ENCODE results near the gene TBC1D32. TPM values are rescaled to one million over a fixed set of nuclear protein-coding genes. Genes with fewer than 3 reads are reported as not detected.

The TBC1D32 gene
- total RNA-seq, 1 experiment from 2014 or later = 12.0 TPM

DNA sequence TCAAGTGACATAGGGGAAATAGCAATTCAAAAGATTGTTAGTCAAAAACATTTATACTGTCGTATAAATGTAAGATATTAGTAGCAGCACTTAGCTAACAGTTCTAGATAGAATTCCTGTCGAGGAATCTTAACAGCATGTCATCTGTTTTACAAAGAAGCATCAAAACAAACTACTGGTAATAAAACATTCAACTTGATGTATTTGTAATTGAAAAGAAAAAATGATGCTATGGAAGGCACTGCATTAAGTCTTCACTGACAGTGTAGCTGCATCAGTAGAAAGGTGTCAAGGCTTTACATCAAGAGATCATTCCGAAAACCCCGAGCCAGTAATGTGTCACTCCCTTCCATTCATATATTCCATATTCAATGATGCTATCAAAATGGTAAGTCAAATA is 223.5 kb downstream of the TBC1D32 start:
- H3K9me2 ChIP-seq (ENCODE audit: insufficient read depth) = no peaks in the 10 kb centered on the region
- no peaks in the 10 kb centered on the region; the same call in 1 of the 2 replicates for H3K9me3 ChIP-seq (ENCODE audit: insufficient read depth, low read depth)
- TF ChIP-seq EZH2 (IDR thresholded peaks at IDR 0.05; ENCODE audit: low read depth) = no peak
- no peak for TF ChIP-seq CTCF (conservative IDR thresholded peaks at IDR 0.05)
- CTCF ChIA-PET = no interaction called here
- H3F3A ChIP-seq (ENCODE audit: insufficient read depth, low read depth) = no peaks in the 10 kb centered on the region
- DNase-seq = no peak
- H3K79me2 ChIP-seq (ENCODE audit: low read depth) = no peaks in the 10 kb centered on the region
- POLR2A ChIA-PET (ENCODE audit: unreplicated experiment) = no interaction called here
- no peak overlapping the region for H3K4me3 ChIP-seq
- no peak overlapping the region for H3K27ac ChIP-seq
- no peaks in the 10 kb centered on the region for H4K20me1 ChIP-seq (ENCODE audit: insufficient read depth)
- intact Hi-C loops (cut with micrococcal nuclease; ENCODE audit: unreplicated experiment) = no loop called here
- no peaks in the 10 kb centered on the region for H3K27me3 ChIP-seq (ENCODE audit: insufficient read depth, low read depth)
- H3K4me2 ChIP-seq = no peak overlapping the region
- H2AFZ ChIP-seq = no peak overlapping the region
- BruUV-seq (replicated peaks) = no TSS peak
- H3K4me1 ChIP-seq (replicated peaks; ENCODE audit: insufficient read depth) = no peaks in the 10 kb centered on the region
- no peaks in the 10 kb centered on the region for H3K36me3 ChIP-seq (ENCODE audit: low read depth)

GRCh38 chr6:121106962-121107361 is 227.3 kb downstream of the TBC1D32 start:
- H3K4me1 ChIP-seq (replicated peaks; ENCODE audit: insufficient read depth) = no peaks in the 10 kb centered on the region
- no peak overlapping the region for H3K4me3 ChIP-seq
- no peak overlapping the region for H2AFZ ChIP-seq
- CTCF ChIA-PET = no interaction called here
- no peaks in the 10 kb centered on the region for H3K27me3 ChIP-seq (ENCODE audit: insufficient read depth, low read depth)
- no peak overlapping the region for H3K27ac ChIP-seq
- H3K79me2 ChIP-seq (ENCODE audit: low read depth) = no peaks in the 10 kb centered on the region
- no peaks in the 10 kb centered on the region for H4K20me1 ChIP-seq (ENCODE audit: insufficient read depth)
- POLR2A ChIA-PET (ENCODE audit: unreplicated experiment) = no interaction called here
- H3F3A ChIP-seq (ENCODE audit: insufficient read depth, low read depth) = no peaks in the 10 kb centered on the region
- no peak for TF ChIP-seq CTCF (conservative IDR thresholded peaks at IDR 0.05)
- no peak for TF ChIP-seq EZH2 (IDR thresholded peaks at IDR 0.05; ENCODE audit: low read depth)
- DNase-seq = no peak
- intact Hi-C loops (cut with micrococcal nuclease; ENCODE audit: unreplicated experiment) = no loop called here
- H3K9me2 ChIP-seq (ENCODE audit: insufficient read depth) = no peaks in the 10 kb centered on the region
- no TSS peak for BruUV-seq (replicated peaks)
- H3K9me3 ChIP-seq (ENCODE audit: insufficient read depth, low read depth) = no peaks in the 10 kb centered on the region; the same call in 1 of the 2 replicates
- H3K36me3 ChIP-seq (ENCODE audit: low read depth) = no peaks in the 10 kb centered on the region
- H3K4me2 ChIP-seq = no peak overlapping the region

DNA sequence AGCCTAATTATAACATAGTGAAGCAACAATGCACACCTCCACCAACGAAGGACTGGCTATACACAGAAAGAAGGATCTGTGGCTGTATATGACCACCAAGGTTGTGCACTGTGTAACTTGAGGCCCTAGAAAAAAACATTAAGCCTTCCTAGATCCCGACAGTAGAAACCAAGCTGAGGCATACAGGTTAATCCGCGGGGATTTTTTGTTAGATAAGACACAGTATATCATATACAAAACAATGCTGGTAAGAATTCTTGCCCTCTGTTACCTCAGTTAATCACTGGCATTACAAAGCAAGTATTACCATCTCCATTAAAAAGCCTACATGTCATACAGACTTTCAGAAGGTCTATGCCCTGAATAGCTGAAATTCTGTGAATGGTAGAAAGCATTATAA is 228.8 kb downstream of the TBC1D32 start:
- TF ChIP-seq CTCF (conservative IDR thresholded peaks at IDR 0.05) (no peak), EZH2 (IDR thresholded peaks at IDR 0.05; ENCODE audit: low read depth) (no peak)
- no peaks in the 10 kb centered on the region for H3K79me2 ChIP-seq (ENCODE audit: low read depth)
- H3K27ac ChIP-seq = no peak overlapping the region
- H3K4me1 ChIP-seq (replicated peaks; ENCODE audit: insufficient read depth) = no peaks in the 10 kb centered on the region
- H3K36me3 ChIP-seq (ENCODE audit: low read depth) = no peaks in the 10 kb centered on the region
- intact Hi-C loops (cut with micrococcal nuclease; ENCODE audit: unreplicated experiment) = no loop called here
- no peaks in the 10 kb centered on the region; the same call in 1 of the 2 replicates for H3K9me3 ChIP-seq (ENCODE audit: insufficient read depth, low read depth)
- DNase-seq = no peak
- ChIA-PET POLR2A (ENCODE audit: unreplicated experiment) (no interaction called here), CTCF (no interaction called here)
- H3K4me3 ChIP-seq = no peak overlapping the region
- no peaks in the 10 kb centered on the region for H4K20me1 ChIP-seq (ENCODE audit: insufficient read depth)
- H3F3A ChIP-seq (ENCODE audit: insufficient read depth, low read depth) = no peaks in the 10 kb centered on the region
- no peaks in the 10 kb centered on the region for H3K9me2 ChIP-seq (ENCODE audit: insufficient read depth)
- H2AFZ ChIP-seq = no peak overlapping the region
- BruUV-seq (replicated peaks) = no TSS peak
- no peaks in the 10 kb centered on the region for H3K27me3 ChIP-seq (ENCODE audit: insufficient read depth, low read depth)
- no peak overlapping the region for H3K4me2 ChIP-seq
